Cardiac septum (tissue), 1 donor: ENCODE measurements around the gene NCR3LG1. TPM values are rescaled to one million over a fixed set of nuclear protein-coding genes. Genes with fewer than 3 reads are reported as not detected.

Experiments
- DNase-seq: peaks from one replicate; pipeline ENCODE4 v3.0.0-alpha.2; 2020; ENCODE audit warnings: low spot score
- intact Hi-C: fragments of 100-400 bp; cut with DNase I; formaldehyde crosslinking; loops from one replicate; pipeline ENCODE4 v1.14.0; 2022
- total RNA-seq: library from RNA; stranded (reverse); fragmentation: NEBNext Ultra II Directional; extraction: Animal tissue kit (Norgen Biotek cat#: 25700); gene quantifications from one replicate; pipeline ENCODE4 v1.2.1, GENCODE V29; 2021
- donor health status: DM: no; HTN: no; CAD: no.

Gene NCR3LG1
- total RNA-seq, 1 donor from 2014 or later: 2.0 TPM

GRCh38 chr11:17368551-17368950 is 17.0 kb downstream of the NCR3LG1 start:
- intact Hi-C loops: no loop called here
- no peak for DNase-seq

- intact Hi-C loops: no loop called here
- no peak for DNase-seq
These were observed 17.5 kb downstream of the NCR3LG1 start for GRCh38 chr11:17369094-17369493.

DNA sequence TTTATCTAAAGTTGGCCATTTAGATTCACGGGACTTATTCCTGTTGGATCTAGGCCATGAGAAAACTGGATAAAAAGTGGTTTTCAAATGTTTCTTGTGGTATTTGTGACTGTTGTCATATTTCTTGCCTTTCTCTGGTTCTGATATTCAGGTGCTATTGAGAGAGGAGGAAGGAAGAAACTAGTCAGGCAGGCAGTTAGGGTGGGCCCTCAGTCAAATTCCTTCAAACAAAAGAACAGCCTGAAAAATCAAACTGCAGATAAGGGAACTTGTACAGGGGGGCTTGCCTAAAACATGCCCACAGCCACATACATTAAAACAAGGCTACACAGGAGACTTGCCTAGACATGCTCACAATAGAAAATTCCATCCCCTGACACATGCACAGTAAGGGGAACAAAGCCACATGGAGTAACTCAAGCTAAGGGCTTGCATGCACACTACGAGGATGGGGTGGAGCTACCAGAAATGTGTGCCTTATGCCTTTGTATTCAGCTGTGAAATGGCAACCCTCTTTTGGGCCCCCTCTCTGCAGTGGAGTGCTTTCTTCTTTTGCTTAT is 18.2 kb downstream of the NCR3LG1 start:
- intact Hi-C loops: no loop called here
- DNase-seq: no peak

DNA sequence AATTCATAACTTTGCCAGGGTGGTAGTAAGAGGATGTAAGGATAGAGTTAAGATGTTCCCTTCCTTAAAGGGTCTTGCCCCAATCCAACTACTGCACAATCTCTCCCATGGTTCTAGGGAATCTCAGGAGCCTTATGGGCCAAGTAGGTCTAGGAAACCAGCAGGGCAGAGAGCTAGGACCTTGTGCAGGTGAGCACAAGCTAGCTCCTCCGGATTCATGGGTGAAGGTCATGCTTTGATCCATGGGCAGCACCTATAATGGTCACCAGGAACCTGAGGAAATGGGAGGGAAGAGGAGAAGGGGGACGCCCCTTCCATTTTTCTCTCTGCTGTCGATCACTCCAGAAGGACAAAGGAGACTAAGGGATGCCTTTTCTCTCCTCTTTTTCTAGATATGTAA is 20.0 kb downstream of the NCR3LG1 start:
- intact Hi-C loops: no loop called here
- DNase-seq: no peak

DNA sequence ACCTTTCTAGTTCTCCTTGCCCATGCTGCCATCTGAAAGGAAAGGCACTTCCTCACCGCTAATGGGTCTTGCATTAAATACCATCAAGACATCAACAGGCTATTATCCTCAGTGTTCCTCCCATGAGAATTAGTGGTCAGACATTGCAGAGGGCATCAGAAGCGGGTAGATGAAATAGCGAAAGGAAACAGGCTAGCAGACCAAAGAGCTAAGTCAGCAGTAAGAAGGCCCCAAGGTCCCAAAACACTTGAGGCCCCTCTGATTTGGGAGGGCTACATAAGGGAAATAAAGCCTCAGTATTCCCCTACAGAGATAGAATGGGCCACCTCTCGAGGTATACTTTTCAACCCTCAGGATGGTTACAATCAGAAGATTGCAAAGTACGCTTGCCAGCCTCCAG is 23.9 kb downstream of the NCR3LG1 start:
- intact Hi-C loops: no loop called here

GRCh38 chr11:17376493-17376892 is 24.9 kb downstream of the NCR3LG1 start:
- no peak for DNase-seq
- intact Hi-C loops: no loop called here

More for the DNA sequence above, 23.9 kb downstream of the NCR3LG1 start:
- DNase-seq: no peak

GRCh38 chr11:17378655-17379054 is 27.1 kb downstream of the NCR3LG1 start:
- intact Hi-C loops: no loop called here
- no peak for DNase-seq

DNA sequence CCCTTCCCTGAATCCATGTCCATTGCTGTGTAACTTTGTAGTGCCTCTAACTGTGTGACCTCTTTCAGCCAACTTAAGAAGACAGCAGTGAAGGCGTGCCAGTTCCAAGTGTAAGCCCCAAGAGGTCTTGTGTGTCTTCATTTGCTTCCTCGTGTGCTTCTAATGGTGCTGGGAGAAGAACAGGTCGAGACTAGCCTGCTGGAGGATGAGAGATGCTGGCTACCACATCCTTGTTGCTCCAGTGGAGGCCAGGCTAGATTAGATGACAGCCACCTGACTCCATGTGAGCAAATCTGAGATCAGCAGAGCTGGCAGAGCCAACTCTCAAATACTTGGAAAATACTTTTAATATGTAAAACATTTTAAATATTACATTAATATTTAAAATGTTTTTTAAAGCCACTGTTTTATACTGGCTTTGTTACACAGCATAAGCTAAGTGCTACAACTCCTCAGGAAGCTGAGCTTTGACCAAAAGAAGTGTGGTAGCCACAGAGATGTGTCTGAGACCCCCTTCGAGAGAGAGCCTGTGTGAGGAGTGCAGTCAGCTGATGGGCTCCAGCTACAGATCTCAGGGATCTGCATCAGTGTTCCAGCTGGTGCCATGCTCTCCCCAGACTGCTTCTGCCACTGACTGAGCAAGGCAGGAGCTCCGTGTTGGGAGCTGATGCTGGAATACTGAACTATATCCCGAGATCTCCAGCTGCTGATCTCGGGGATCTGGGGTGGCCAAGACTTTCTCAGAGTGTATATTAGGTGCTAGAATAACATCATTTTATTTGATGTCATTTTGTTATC is 28.0 kb downstream of the NCR3LG1 start:
- intact Hi-C loops: no loop called here
- no peak for DNase-seq

- intact Hi-C loops: no loop called here
These were observed 29.6 kb downstream of the NCR3LG1 start for GRCh38 chr11:17381156-17381555.

DNA sequence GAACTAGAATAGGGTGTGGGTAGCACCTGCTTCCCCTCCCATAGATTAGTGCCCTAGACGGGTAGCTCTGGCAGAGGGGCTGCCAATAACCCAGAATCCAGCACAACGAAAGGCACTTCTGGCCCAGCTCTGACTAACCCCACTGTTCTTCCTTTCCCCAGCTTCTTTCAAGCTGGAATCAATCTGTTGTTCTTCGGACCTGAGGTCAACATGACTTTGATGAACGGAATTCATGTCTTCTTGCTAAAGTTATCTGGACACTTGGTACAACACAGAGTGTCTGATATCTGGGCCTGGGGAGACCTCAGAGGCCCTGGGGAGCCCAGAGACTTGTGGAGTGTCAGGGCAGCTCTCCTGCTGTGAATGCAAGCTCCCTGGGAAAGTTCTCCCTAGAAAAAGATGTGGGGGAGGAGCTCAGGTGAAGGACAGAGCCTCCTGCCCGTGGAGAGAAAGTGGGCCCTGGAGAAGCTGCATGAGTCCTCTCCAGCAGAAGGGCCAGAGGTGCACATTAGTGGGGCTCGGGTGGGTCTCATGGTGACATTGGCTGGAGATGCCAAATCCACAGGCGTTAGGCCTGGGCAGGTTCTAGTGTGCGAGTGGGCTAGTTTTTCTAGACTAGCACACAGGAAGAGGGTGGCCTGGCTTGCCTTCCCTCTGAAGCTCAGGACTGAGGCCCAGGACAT is 30.6 kb downstream of the NCR3LG1 start:
- intact Hi-C loops: no loop called here
- no peak for DNase-seq

More at GRCh38 chr11:17381156-17381555, 29.6 kb downstream of the NCR3LG1 start:
- DNase-seq: no peak

GRCh38 chr11:17383461-17383860 is 31.9 kb downstream of the NCR3LG1 start:
- DNase-seq: no peak
- intact Hi-C loops: no loop called here

DNA sequence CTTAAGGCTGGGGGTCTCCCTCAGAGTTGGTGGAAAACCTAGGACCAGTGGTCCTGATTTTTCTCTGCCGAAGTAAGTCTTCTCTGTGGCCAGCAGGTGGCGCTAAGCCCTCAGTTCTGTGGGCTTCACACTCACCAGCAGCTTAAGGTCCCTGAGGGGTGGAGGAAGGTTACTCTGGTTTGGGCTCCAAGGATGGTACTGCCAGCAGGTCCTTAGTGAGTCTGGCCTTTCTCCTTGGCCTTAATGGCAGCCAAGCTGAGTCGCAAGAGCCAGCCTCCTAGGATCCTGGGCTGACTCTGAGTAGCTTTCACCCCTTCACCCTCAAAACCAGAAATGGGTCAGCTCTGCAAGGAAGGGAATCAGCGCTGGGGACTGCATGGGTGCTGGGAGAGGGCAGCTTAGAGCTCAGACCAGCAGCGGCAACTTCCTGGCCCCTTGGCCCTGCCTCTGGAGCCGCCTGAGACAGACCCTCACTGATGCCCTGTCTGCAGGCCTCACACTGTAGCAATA is 32.5 kb downstream of the NCR3LG1 start:
- intact Hi-C loops: loop anchor here (1.0 kb wide), 1 partner anchor 120 kb away; no protein-coding TSS in a partner anchor

DNA sequence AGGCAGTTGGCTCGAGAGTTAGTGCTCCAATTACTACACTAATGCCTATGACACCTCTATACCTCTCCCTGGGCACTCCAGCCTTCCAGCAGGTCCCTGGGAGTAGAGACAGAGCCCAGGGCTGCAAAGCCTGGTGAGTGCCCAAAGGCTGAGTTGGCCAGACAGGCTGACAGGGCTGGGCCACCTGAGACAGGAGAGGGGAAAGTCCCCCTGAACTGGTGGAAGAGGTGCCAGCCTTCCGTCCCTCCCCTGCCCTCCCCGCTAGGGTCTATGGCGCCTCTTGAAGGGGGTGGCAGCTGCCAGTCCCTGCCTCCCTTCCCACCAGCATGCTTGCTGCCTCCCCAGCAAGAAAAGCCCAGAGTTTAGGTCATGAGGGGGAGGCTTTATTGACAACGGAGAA is 33.9 kb downstream of the NCR3LG1 start:
- no peak for DNase-seq
- intact Hi-C loops: loop anchor here (5.0 kb wide), 1 partner anchor 142 kb away; no protein-coding TSS in a partner anchor

More for the DNA sequence above, 32.5 kb downstream of the NCR3LG1 start:
- DNase-seq: no peak

DNA sequence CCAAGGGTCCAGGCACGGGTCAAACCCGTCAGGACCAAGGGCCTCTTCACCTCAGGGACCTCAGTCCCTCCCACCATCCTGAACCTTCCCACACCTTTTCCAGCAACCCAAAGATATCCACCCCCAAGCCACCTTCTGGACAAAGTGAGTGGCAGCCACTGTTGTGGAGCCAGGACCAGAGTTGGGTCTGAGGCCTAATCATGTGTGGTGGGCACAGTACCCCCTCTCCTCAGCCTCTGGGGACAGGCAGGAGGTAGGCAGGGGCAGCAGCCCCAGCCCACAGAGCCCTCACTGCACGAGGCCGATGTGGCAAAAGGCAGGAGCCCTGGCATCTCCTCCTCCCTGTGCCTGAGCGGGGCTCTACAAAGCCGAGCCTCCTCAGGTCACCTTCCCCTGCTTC is 34.3 kb downstream of the NCR3LG1 start:
- no peak for DNase-seq
- intact Hi-C loops: loop anchor here (5.0 kb wide), 1 partner anchor 141 kb away; no protein-coding TSS in a partner anchor

DNA sequence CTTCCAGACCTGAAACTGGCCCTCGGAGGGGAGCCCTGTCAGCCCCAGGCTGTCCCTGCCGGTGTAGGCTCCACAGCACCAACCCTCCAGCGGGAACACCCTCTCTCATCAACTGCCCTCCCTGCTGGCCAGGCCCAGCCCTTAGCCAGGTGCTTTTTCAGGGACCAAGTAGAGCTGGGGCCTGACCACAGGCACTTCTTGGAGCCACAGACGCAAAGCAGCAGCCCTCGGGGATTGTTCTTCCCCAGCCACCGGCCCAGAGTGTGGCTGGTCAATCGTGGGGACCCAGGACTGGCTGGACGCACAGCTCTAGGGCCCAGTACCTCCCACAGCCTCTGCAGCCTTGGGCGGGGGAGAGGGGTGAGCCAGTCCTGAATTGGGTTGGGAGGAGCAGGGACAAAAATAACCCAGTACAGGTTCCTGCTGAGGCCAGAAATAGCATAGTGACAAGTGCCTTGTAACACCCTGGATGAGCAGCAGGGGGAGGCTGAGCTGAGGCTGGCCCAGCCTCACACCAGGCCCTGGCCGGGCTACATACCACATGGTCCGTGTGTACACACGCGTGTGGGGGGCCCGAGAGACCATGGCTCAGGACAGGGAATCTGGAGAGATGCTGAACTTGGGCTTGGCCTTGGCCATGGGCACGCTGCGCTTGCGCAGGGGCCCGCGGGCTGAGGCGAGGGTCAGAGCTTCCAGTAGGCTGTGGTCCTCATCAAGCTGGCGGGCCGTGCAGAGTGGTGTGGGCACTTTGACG is 34.9 kb downstream of the NCR3LG1 start:
- peak; percentile 83 for DNase-seq
- intact Hi-C loops: loop anchor here (5.0 kb wide), 1 partner anchor 141 kb away; no protein-coding TSS in a partner anchor

GRCh38 chr11:17387254-17387653 is 35.7 kb downstream of the NCR3LG1 start:
- intact Hi-C loops: loop anchor here (5.0 kb wide), 1 partner anchor 140 kb away; no protein-coding TSS in a partner anchor
- DNase-seq: no peak

DNA sequence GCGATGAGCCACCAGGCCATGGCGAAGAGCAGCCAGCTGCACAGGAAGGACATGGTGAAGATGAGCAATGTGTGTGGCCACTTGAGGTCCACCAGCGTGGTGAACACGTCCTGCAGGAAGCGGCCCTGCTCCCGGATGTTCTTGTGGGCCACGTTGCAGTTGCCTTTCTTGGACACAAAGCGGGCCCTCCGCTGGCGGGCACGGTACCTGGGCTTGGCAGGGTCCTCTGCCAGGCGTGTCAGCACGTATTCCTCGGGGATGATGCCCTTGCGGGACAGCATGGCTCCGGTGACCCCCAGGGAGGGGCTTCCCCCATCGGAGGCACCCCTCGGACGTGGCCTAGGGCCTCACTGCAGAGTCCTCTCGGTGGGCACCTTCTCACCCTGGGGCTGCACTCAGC is 36.2 kb downstream of the NCR3LG1 start:
- DNase-seq: no peak
- intact Hi-C loops: loop anchor here (5.0 kb wide), 1 partner anchor 139 kb away; no protein-coding TSS in a partner anchor

DNA sequence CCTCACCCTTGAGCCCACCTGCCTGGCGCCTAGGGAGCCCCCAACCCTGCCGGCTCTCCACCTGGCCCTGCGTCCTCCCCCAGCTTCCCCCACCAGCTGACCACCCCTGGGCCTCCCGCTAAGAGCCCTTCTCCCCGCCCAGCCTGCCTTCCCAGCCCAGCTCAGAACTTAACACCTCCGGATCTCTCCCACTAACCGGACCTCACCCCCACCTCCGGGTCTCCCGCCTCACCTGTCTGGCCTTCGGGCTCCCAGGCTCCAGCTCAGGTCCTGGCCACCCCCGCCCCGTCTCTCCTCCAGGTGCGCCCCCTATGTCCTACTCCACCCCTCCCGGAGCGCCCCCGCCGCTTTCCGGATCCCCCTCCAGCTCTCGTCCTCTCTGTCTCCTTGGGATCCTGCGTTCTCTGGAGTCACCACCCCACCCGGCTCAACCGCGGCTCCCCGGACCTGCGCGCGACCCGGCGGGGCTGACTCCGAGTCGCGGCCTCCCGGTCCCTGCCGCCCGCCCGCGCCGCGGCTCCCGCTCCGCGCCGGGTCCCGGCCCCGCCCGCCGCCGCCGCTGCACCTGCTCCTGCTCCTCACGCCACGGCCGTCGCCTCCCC is 37.1 kb downstream of the NCR3LG1 start, which contains the start of gene KCNJ11:
KCNJ11 (minus strand) TSS at position 51 of the 602 bp plus-strand sequence. CDS start 568 bp downstream, outside the sequence.
- no peak for DNase-seq
- intact Hi-C loops: loop anchor here (5.0 kb wide), 1 partner anchor 139 kb away; no protein-coding TSS in a partner anchor
